Medulla oblongata (tissue), 1 donor: ENCODE data around the gene THSD4.
A peak's percentile ranks its signal among the peaks of the same experiment; 100 is the strongest.
"Not testable (repeated sequence)": the region's sequence is repeated elsewhere in the genome, so short reads cannot be mapped to it uniquely, and the experiment has no call there.

ENCODE experiments used
- DNase-seq: peaks from one replicate; pipeline ENCODE4 v3.0.0-alpha.2; 2015; ENCODE audit errors: extremely low spot score

THSD4 gene

DNA sequence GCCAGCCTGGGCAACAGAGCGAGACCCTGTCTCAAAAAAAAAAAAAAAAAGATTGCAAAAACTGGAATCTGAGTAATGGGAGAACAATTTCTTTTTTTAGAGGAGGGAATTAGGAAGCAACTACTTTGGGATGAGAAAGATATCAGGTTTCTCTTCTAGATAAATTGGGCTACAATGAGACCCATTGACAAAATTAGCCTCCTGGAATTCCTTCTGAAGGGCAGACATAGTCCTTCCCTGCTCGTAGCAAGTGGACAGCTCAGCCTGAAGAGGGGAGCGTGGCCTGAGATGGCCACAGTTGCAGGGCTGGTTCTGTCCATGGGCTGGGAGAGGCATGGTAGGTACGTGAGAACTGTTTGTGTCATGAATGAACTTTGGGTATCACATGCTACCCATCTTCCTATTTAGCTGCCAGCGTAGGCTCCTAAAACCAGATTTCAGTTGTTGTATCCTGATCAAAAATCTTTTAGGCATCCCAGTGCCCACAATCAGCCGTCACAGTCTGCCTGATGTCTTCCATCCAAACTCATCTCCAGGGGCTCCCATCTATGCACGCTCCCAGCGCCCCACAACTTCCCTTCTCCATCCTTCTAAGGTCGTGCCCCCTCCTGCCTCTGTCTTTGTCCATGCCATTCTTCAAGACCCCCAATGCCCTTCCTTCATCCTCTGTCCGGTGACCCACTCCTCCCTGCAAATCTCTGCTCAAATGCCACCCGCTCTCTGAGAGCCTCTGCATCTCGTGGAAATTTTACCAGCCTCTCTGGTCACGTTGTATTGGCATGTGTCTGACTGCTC lies 603.0 kb downstream of the THSD4 start:
- no peak for DNase-seq

DNA sequence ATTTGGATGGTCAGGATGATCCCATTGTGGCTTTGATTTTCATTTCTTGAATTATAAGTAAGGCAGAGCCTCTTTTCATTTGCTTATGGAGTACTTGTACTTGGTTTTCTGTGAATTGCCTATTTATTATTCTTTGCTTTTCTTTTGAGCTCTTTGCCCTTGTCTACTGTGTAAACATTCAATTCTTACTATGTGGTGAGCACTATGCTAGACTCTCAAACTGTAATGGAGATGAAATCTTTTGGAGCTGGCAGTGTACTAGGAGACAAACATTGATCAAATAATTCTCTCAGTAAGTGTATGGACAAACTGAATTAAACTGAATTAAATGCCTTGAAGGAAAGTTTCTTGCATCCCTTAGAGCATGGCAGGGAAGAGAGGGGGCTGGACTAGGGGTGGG lies 608.1 kb downstream of the THSD4 start:
- DNase-seq: no peak

DNA sequence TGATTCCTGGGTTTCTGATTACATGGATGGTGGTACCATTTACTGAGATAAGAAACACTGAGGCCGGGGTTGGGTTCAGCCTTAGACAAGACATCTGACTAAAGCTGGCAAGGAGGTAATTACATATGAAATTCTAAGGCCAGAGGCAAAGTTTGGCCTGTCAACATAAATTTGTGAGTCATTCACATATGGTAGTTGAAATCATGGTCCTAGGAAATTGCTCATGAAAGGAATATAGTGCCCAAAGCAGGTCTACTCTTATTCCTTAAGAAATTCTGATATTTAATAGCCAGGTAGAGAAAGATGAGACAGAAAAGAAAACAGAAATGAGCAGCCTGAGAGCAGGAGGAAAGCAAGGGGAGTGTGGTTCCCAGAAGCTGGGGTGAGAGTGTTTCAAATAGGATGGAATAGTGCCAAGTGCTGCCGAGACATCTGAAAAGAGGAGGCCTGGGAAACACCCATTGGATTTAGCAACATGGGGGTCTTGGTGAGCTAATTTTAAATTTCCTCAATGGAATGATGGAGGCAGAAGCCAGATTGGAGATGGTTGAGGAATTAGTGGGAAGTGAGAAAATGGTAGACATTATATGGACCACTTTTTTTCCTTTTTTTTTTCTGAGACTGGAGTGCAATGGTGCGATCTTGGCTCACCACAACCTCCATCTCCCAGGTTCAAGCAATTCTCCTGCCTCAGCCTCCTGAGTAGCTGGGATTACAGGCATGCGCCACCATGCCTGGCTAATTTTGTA lies 610.1 kb downstream of the THSD4 start:
- DNase-seq: not testable (repeated sequence)

DNA sequence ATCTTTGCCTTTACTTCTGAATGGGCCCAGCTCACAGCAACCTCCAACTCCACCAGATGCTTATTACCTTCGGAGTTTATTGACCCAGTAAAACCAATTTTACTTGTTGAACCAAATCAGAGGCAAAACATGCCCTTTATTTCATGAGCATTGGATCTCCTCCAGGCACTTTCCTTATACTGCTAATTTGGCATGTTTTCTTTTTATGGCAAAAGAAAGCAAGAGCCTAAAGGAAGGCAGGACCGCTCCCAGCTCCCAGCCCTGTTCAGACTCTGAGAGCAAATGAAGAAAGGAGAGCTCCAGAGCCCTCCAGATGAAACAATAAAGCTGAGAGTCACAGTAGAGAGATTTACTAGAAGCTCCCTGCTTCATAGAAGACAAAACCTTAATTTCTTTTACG lies 613.6 kb downstream of the THSD4 start:
- DNase-seq: no peak

DNA sequence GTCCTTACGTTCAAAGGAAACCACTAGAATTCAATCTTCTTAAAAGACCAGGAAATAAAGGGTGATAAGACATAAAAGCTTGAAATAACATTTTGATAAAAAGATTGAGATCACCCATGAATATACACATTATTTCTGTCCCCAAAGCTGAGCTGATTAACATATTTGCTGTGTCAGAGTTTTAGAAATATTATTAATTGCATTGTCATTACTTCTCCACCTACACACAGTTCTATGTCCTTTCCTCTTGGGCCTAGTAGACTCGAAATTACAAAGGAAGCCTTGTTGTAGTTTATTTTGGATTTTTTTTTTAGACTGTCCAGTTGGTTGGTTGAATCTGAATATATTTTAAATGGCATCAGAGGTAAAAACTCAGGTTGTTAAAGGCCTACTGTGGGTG lies 614.0 kb downstream of the THSD4 start:
- DNase-seq: no peak

DNA sequence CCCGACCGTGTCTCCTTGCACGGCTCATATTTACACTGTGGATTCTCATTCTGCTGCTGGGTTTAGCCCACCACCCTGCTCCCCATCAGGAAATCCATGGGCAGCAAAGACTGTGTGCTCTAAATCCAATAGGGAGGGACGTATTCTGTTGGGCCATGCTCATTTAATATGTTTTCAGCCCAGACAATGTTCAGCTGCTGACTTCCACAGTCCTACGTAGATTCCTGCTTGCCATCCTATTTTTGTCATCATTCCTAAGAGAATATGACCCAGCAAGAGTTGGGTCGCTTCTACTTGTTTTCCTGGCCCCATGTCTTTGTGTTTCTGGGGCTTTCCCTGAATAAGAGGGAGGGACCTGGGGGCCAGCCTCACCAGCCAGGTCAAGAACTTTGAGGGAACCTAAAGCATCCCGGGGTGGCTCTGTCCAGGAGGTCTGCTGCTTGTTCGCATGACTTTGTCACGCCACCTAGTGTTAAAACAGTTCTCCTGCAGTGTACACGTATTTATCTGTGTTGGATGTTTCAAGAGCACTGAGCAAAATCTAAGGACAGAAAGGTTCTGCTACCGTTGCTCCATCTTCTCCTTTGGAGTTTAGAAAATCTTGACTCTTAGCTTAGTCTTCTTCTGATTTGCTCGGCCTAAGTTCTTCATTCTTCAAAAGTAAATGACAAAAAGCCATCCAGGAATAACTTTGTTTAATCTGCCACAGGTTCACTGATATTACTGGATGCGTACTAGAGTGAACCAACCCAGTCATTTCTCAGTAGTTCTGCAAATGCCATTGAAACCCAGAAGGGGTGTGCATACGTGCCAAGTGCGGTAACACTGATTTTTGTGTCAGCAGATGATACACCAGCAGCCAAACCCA lies 615.2 kb downstream of the THSD4 start:
- peak; percentile 70 for DNase-seq

DNA sequence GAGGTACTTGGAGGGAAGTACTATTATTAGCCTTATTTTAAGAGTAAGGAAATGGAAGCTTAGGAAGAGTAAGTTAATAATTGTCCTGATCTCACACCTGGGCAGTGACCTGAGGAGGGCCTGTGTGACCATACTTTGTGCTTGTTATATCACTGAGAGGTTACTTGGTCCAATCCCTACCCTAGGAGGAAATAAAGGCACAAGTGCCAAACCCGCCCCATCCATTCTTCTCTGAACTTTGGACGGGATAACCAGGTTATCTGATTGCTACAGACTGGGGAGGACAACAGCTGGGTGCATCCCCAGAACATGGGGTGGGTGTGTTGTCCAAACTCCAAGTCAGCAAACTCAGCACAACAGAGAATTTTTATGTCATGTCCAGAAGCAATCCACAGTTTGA lies 617.4 kb downstream of the THSD4 start:
- DNase-seq: no peak

DNA sequence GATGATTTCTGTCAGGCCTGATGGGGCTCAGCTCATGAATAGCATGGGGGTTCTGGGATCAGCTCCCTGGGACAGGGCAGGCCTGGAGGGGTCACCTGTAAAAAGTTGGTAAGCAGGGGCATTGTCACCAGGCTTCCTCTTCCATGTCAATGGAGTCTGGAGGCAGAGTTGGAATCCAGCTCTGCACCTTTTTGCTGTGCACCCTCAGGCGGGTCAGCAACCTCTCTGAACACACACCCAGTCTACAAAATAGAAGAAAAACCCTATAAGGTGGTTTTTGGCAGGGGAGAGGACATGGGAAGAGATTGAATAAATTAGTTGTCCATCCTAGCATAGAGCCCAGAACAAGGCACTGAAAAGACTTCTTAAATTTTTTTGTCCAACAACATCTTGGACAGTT lies 617.9 kb downstream of the THSD4 start:
- DNase-seq: no peak

DNA sequence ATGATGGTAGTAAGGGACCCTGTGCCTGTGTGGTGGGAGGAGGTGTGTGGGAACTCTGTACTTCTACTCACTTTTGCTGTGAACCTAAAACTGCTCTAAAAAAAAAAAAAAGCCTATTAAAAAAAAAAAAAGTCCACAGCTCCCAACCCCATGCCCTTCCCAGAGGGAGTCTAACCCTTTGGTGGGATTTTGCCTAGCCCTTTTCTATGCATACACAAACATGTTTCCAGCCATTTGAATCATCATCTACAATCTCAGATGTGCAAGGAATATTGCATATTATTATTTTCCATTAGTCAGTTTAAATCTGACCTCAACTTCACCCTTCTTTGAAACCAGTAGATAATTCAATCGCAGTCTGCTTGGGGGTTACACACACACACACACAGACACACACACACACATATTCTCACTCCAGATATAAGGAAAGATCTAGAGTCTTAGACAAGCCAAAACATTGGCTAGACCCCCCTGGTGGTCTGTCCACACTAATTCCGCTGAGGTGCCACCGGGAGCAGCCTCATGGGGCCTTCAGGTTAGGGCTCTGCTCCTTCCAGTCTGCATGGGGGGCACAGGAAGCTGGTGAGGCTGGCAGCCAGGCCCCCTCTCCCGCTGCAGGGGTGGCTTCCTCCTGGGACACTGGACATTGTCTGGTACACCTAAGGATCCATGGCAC lies 619.6 kb downstream of the THSD4 start:
- no peak for DNase-seq

DNA sequence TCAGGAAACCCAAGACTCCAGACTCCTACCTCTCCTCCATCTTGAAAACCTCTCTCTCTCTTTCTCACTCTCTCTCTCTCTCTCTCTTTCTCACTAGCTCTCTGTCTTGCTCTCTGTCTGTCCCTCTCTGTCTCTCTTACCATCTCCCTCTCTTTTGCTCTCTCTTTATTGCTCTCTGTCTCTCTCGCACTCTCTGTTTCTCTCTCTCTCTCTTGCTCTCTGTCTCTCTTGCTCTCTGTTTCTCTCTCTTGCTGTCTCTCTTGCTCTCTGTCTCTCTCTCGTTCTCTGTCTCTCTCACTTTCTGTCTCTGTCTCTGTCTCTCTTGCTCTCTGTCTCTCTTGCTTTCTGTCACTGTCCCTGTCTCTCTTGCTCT lies 620.1 kb downstream of the THSD4 start:
- DNase-seq: no peak

DNA sequence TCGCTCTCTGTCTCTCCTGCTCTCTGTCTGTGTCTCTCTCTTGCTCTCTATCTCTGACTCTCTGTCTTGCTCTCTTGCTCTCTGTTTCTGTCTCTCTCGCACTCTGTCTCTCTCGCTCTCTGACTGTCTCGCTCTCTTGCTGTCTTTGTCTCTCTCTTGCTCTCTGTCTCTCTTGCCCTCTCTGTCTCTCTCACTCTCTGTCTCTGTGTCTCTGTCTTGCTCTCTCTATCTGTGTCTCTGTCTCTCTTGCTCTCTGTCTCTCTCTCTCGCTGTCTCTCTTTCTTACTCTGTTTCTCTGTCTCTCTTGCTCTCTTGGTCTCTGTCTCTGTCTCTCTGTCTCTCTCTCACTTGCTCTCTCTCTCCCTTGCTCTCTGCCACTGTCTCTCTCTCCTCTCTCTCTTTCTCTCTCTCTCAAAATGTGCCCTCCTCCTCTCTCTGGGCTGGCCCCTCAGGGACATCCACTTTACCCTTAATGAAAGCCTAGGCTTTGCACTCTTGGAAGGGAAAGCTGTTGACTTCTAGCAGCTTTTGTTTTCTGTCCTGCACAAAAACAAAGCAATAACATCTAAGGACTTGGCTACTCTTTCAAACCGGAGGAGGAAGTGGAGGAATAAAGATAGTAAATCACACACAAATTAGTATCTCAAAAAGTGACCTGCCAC lies 621.1 kb downstream of the THSD4 start:
- peak; percentile 20 for DNase-seq

DNA sequence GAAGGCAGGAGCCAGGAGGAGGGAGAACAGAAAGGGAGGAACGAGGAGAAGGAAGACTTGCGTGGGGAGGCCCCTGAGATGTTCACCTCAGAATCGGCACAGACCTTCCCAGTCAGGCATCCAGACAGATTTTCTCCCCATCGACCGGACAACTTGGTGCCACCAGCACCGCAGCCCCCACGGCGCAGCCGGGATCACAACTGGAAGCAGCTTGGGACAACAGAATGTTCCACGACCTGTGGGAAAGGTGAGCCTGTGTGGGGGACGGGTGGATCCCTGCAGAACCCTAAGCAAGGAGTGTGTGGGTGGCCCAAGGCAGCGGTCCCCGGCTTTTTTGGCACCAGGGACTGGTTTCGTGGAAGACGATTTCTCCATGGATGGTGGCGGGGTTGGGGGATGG lies 622.5 kb downstream of the THSD4 start:
- DNase-seq: no peak

DNA sequence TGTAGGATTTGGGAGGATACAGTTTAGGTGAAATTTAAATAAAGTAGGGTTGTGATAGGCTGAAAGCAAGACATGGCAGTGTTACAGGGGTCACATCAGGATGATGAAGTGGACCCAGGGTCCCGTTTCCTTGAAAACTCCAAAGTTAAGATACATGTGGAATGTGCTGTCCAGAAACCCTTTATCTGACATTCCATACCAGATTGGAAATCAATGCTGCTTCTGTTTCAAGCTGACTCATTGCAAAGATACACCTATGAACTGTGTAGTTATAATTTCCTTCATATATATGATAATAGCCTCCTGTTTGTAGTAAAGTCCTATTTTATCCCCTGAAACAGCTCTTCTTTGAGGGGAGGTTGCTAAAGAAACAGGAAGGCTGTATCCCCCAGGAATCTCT lies 624.1 kb downstream of the THSD4 start:
- DNase-seq: no peak

DNA sequence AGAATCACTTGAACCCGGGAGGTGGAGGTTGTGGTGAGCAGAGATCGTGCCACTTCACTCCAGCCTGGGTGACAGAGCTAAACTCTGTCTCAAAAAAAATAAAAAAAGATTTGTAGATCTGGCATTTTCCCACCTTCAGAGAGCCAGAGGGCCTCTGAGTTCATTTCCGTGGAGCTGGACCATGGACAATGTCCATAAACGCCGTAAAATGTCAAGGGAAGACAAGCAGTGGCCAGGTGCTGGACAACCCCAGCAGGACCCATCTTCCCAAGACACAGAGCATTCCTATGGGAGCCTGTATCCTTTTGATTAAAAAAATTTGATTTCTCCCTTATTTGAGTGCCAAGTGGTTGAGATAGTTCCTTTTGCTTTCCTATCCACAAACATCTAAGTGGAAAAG lies 627.7 kb downstream of the THSD4 start:
- DNase-seq: no peak

DNA sequence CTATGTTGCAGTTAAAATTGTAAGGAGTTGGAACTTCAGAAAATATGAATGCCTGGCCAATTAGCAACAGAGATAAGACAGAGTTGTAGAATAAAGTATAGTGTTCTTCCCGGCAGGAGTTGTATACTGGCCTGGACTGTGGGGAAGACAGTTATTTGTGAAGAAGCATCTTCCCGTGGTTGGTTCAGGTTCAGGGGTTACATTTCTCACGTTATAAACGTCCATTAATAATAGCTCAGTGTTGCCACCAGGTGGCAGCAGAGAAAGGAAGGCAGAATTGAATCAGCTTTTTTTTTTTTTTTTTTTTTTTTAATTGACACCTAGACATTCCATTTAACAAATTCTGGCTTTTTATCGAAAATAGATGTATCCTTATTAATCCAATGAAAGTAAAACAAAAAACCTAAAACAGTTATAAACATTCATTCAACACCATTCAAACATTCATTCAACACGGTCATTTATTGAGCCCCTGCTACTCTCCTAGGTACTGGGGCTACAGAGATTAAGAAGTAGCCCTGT lies 628.7 kb downstream of the THSD4 start:
- peak; percentile 65 for DNase-seq

DNA sequence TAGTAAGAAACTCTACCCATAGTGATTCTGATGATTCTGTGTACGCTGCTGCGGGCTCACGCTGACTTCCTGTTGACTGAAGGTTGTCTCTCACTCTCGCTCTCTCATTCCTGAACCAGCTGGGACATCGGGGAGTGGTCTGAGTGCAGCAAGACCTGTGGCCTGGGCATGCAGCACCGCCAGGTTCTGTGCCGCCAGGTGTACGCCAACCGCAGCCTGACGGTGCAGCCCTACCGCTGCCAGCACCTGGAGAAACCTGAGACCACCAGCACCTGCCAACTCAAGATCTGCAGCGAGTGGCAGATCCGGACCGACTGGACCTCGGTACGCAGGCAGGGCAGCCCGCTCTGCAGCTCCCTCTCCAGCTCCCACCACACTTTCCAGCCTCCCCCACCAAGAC lies 631.4 kb downstream of the THSD4 start:
- DNase-seq: no peak

DNA sequence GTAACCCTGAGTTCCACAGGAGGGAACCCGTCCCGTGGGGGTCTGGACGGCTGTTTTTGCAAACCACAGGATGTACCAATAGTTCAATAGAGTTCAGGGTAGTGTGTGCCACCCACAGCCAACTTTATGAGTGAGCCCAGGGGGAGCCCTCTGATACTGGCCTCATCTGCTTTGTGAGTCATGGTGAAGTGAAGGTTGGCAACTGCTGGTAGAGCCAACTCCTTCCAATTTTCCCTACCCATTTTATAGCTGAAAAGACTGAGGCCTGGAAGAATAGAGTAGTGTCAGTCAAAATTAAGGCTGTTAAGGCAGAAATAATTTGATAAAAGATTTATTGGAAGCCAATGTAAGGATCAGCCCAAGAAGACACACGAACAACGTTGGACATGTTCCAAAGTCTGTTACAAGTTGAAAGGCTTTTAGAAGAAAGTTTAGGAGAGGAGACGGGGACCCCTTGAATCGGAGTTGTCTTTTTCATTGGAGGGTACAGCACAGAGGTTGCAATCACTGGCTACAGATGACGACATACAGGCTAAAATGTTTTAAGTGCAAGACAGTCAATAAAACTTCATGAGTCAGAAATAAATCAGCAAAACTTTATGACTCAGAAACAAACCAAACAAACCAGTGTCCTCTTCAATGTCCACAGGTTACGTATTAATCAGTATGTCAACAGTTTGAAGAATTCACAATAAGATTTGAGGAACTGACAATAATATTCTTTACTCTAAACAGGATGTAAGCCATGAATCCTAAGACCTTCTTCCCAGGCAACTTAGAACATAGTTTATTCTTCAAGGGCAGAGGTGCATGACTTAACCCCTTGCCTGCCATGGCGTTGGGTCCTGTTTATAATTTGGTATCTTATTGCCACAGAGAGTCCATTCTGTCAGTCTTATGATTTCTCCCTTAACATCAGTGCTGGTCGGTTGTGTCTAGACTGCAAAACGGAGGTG lies 632.1 kb downstream of the THSD4 start:
- no peak for DNase-seq

DNA sequence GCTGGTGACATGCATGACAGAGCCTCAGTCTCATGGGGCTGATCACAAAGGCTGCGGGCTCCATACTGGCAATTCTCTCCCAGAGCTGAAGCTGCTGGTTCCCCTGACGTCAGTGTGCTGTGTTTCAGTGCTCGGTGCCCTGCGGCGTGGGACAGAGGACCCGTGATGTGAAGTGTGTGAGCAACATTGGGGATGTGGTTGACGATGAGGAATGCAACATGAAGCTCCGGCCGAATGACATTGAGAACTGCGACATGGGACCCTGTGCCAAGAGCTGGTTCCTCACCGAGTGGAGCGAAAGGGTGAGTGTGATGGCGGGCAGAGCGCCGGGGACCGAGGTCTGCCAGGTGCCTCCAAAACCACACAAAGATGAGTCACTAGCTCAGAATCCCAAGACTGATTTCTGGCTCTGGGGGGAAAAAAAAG lies 633.0 kb downstream of the THSD4 start:
- no peak for DNase-seq

DNA sequence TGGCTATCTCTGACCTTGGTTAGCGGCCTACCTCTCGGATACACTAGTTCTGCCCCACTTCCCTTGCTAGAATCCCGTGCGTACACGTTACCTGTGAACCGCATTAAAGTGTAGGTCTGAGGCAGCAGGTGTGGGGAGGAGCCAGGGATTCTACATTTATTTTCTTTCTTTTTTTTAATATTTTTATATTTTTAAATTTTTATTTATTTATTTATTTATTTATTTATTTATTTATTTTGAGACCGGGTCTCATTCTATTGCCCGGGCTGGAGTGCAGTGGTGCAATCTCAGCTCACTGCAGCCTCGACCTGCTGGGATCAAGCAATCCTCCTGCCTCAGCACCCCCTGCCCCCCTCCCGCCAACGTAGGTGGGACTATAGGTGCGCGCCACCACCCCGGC lies 634.2 kb downstream of the THSD4 start:
- no peak for DNase-seq

DNA sequence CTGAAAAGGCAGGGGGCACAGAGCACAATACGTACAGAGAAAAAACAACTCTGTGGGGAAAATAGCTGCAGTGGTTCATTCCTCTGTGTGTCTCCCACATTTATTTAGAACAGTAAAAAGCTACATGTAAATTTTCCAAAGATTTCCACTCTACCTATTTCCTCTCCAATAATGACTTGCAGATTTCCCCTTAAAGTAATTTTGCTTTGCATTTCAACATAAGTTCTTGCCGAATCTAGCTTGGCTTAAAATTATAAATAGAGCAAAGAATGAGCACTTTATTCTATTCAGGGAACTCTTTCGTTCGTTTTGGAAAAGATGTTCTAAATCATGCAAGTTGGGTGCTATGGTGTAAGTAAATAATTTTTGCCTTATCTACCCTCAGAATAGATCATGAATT lies 636.9 kb downstream of the THSD4 start:
- DNase-seq: no peak
